ENCODE data around the gene POLDIP2. TPM values are rescaled to one million over a fixed set of nuclear protein-coding genes. Genes with fewer than 3 reads are reported as not detected.

POLDIP2 gene
- total RNA-seq (2022) = 84.0 and 105 TPM in 2 replicates
- Bru-seq, nascent RNA = percentile 74 among the genes with signal in this experiment
- percentile 90 among the genes with signal in this experiment for BruChase-seq, experiment 1, labeled RNA remaining after a 6-hour chase
- BruChase-seq, experiment 2, labeled RNA remaining after a 2-hour chase = percentile 80 among the genes with signal in this experiment
- long read RNA-seq, transcript POLDIP2-201 (11 exons, 2,121 nt) = major isoform, 352 of 392 reads
- long read RNA-seq, partial matches to known transcripts = 7 of 392 reads
- long read RNA-seq, other reads (novel, unspliced or antisense) = 33 of 392 reads

GRCh38 chr17:28357061-28357900, at the start of gene POLDIP2:
TSS of gene POLDIP2 (minus strand) at chr17:28357527. CDS start at chr17:28357448, 79 bp downstream.
- Mint-ChIP-seq H3K9me3 (ENCODE audit: unreplicated experiment) (no peaks in the 10 kb centered on the region), H3K27ac (ENCODE audit: low read depth, unreplicated experiment) (peak within 1 kb of the TSS; percentile 84), H3K27me3 (ENCODE audit: insufficient read depth, unreplicated experiment) (no peaks in the 10 kb centered on the region), H3K36me3 (ENCODE audit: insufficient read depth, unreplicated experiment) (peaks cover 66% of the 10 kb centered on the region), H3K4me1 (ENCODE audit: insufficient read depth, unreplicated experiment) (peaks cover 13% of the 10 kb centered on the region), H3K4me3 (ENCODE audit: unreplicated experiment) (peak within 1 kb of the TSS; percentile 88)
- ChIA-PET POLR2A (interaction anchor here (0.6 to 6.1 kb wide), 35 partner anchors 10 to 233 kb away, joined by 3 to 107 read pairs (median 5); partner anchors contain the start of genes IFT20, PIGS, SARM1 and SLC46A1), CTCF (interaction anchor here (0.6 to 4.5 kb wide), 10 partner anchors 10 to 329 kb away, joined by 3 to 23 read pairs (median 4); partner anchors contain the start of gene IFT20)
- BruUV-seq (replicated peaks) = no TSS peak
- no peak for TF ChIP-seq CTCF (IDR thresholded peaks at IDR 0.05; ENCODE audit: unreplicated experiment)
- intact Hi-C loops (cut with micrococcal nuclease) = loop anchor here (1.0 kb wide), 1 partner anchor 60 kb away; no protein-coding TSS in a partner anchor
- peak; percentile 92 for DNase-seq (ENCODE audit: unreplicated experiment)

GRCh38 chr17:28406473-28406814, 49.1 kb upstream of the POLDIP2 start:
- H3K4me1 Mint-ChIP-seq (ENCODE audit: insufficient read depth, unreplicated experiment) = peaks cover 23% of the 10 kb centered on the region

GRCh38 chr17:28405632-28406472, 48.5 kb upstream of the POLDIP2 start, which contains the start of gene SLC46A1:
TSS of gene SLC46A1 (minus strand) at chr17:28406212. CDS start at chr17:28406114, 98 bp downstream.
- TF ChIP-seq CTCF (IDR thresholded peaks at IDR 0.05; ENCODE audit: unreplicated experiment) = no peak
- Mint-ChIP-seq H3K27ac (ENCODE audit: low read depth, unreplicated experiment) (no peak within 1 kb of the TSS), H3K4me3 (ENCODE audit: unreplicated experiment) (peak within 1 kb of the TSS; percentile 86), H3K4me1 (ENCODE audit: insufficient read depth, unreplicated experiment) (peaks cover 23% of the 10 kb centered on the region), H3K36me3 (ENCODE audit: insufficient read depth, unreplicated experiment) (peaks cover 30% of the 10 kb centered on the region), H3K9me3 (ENCODE audit: unreplicated experiment) (no peaks in the 10 kb centered on the region), H3K27me3 (ENCODE audit: insufficient read depth, unreplicated experiment) (no peaks in the 10 kb centered on the region)
- ChIA-PET CTCF (interaction anchor here (0.6 to 2.4 kb wide), 4 partner anchors 10 to 154 kb away, joined by 3 to 16 read pairs (median 5); no protein-coding TSS in a partner anchor), POLR2A (interaction anchor here (0.6 to 5.8 kb wide), 15 partner anchors 9 to 180 kb away, joined by 3 to 57 read pairs (median 4); partner anchors contain the start of genes IFT20, PIGS, POLDIP2 and TNFAIP1)
- intact Hi-C loops (cut with micrococcal nuclease) = no loop called here
- BruUV-seq (replicated peaks) = no TSS peak
- DNase-seq (ENCODE audit: unreplicated experiment) = peak; percentile 44

More at GRCh38 chr17:28406473-28406814, 49.1 kb upstream of the POLDIP2 start:
- no peak overlapping the region for H3K27ac Mint-ChIP-seq (ENCODE audit: low read depth, unreplicated experiment)
- peak; percentile 17 for DNase-seq (ENCODE audit: unreplicated experiment)
- ChIA-PET CTCF (interaction anchor here (0.6 to 1.7 kb wide), 3 partner anchors 10 to 86 kb away, joined by 3 to 23 read pairs (median 7); no protein-coding TSS in a partner anchor), POLR2A (interaction anchor here (0.7 to 5.8 kb wide), 12 partner anchors 10 to 165 kb away, joined by 3 to 57 read pairs (median 6); partner anchors contain the start of genes IFT20, PIGS, POLDIP2 and TNFAIP1)
- H3K27me3 Mint-ChIP-seq (ENCODE audit: insufficient read depth, unreplicated experiment) = no peaks in the 10 kb centered on the region
- no TSS peak for BruUV-seq (replicated peaks)
- TF ChIP-seq CTCF (IDR thresholded peaks at IDR 0.05; ENCODE audit: unreplicated experiment) = no peak
- H3K9me3 Mint-ChIP-seq (ENCODE audit: unreplicated experiment) = no peaks in the 10 kb centered on the region
- peaks cover 26% of the 10 kb centered on the region for H3K36me3 Mint-ChIP-seq (ENCODE audit: insufficient read depth, unreplicated experiment)
- intact Hi-C loops (cut with micrococcal nuclease) = no loop called here
- peak overlapping the region; percentile 86 for H3K4me3 Mint-ChIP-seq (ENCODE audit: unreplicated experiment)
